Cardiac fibroblast (primary cell): ENCODE data around the gene CUTC.
A peak's percentile ranks its signal among the peaks of the same experiment; 100 is the strongest.

Experiments
- DNase-seq, 2 donors: peaks; one replicate each; pipeline versions ENCODE4 v3.0.0 to v3.0.0-alpha.2; 2010; ENCODE audit warnings: low read depth in 2 of 2
- H3K4me3 ChIP-seq, 2 donors: replicated peaks in 1 of 2; 1 replicate in 1 of 2; 2 replicates in 1 of 2; pipeline ENCODE4 v1.5.1; 2011; ENCODE audit warnings: low read depth in 2 of 2, low read length in 2 of 2, mild to moderate bottlenecking in 2 of 2, moderate library complexity in 1 of 2
- CTCF ChIP-seq: IDR thresholded peaks from one replicate; pipeline ENCODE4 v1.5.1; 2011; ENCODE audit warnings: low read depth, mild to moderate bottlenecking, low read length, inconsistent platforms

CUTC gene

GRCh38 chr10:99779335-99779734 is 47.3 kb downstream of the CUTC start:
- peak overlapping the region in 1 of 2 donors; percentile 47 for H3K4me3 ChIP-seq
- no peak for TF ChIP-seq CTCF
- DNase-seq, result peak; percentile 92 to 93

GRCh38 chr10:99781734-99782429 is 49.8 kb downstream of the CUTC start:
- no peak overlapping the region for H3K4me3 ChIP-seq
- DNase-seq, result no peak

DNA sequence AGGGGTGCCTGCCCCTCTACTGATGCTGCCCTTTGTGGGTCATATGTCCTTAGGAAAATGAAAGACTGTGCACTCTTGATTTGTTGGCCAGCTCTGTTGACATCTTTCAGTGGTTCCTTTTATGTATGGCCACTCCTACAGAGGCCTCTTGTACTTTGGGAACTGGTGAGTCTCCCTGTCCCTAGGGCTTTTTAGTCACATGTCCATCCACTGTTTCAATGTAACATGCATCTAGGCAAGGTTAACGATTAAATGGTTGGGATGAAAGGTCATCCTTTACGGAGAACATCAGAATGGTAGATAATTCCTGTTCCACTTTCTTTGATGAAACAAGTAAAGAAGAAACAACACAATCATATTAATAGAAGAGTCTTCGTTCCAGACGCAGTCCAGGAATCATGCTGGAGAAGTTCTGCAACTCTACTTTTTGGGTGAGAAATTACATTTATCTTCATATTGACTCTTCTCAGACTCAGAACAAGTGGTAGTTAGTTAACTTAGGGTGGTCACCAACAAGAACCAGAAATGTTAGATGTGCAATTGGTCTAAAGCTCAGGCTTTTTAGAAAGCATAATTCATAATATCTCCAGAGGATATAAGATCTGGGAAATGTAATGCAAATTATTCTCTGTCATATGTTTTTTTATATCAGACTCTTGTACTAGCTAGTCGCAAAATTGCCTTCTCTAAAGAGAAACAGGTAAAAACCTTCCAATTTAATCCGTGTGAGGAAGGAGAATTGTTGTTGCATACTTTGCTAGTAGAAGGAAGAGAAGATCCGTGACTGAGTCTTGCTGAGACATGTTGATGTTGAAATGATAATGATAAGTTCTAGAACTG is 50.6 kb downstream of the CUTC start, which contains the start of gene ABCC2:
Gene ABCC2 (plus strand): TSS at position 194 of the 840 bp plus-strand sequence. CDS start 205 bp downstream, at position 399.
- peak in 1 of 2 donors; percentile 38 for DNase-seq
- no peak within 1 kb of the TSS for H3K4me3 ChIP-seq
- TF ChIP-seq CTCF, result no peak

More at GRCh38 chr10:99781734-99782429, 49.8 kb downstream of the CUTC start:
- no peak for TF ChIP-seq CTCF

DNA sequence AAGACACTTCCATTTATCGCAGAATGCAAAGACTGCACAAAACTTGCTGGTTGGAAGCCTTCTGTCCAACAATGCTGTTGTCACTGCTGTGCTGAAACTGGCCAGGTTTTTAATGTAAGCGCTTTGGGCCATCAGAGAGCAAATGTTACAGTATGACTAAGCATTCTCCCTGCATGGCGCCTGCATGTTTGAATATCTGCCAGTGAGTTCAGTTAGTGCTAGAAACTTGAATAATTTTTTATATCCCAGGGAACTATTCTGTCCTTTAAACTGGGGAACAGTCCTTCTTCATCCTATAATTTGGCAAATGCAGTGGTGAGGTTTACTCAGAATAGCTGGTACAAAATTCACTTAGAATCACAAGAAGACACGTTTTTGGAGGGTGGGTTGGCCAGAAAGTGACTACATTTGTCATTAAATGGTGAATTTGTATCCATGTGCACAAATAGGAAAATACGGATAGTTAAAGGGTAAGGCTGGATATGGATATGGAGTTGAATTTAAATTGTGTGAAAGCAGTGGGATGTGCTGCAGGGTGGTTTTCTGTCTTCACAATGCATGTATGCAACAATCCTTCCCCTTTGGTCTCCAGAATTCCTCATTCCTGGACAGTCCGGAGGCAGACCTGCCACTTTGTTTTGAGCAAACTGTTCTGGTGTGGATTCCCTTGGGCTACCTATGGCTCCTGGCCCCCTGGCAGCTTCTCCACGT is 52.1 kb downstream of the CUTC start:
- TF ChIP-seq CTCF, result no peak
- no peak overlapping the region for H3K4me3 ChIP-seq
- peak; percentile 76 to 86 for DNase-seq

- DNase-seq, result peak in 1 of 2 donors; percentile 33
- H3K4me3 ChIP-seq, result no peak overlapping the region
- no peak for TF ChIP-seq CTCF
Measured at GRCh38 chr10:99784727-99785441, 52.9 kb downstream of the CUTC start.

GRCh38 chr10:99785646-99786045 is 53.6 kb downstream of the CUTC start:
- no peak for TF ChIP-seq CTCF
- no peak overlapping the region for H3K4me3 ChIP-seq
- no peak for DNase-seq
